Fibroblast of the aortic adventitia (primary cell): Measurements from ENCODE around the gene CD300E. TPM values are rescaled to one million over a fixed set of nuclear protein-coding genes. Genes with fewer than 3 reads are reported as not detected.

Experiments
- DNase-seq: peaks from one replicate; pipeline ENCODE4 v3.0.0-alpha.2; 2010; ENCODE audit warnings: low read depth
- H3K4me3 ChIP-seq: 2 replicates; pipeline ENCODE4 v1.5.1; 2011; ENCODE audit warnings: low read depth, mild to moderate bottlenecking, control low read depth, low read length, moderate library complexity
- total RNA-seq: library from RNA; depleted of rRNA; stranded (reverse); fragments of >200 nt; gene quantifications from 2 replicates; pipeline ENCODE4 v1.2.3, GENCODE V29; 2012; ENCODE audit warnings: low replicate concordance
- TF ChIP-seq, protein P1 (sequence below): IDR thresholded peaks from 2 replicates; pipeline ENCODE4 v1.5.1; 2011; ENCODE audit warnings: mild to moderate bottlenecking, low read length, control low read depth, inconsistent platforms; ENCODE audit not compliant: insufficient read depth

CD300E gene
- total RNA-seq, 1 donor = not detected

DNA sequence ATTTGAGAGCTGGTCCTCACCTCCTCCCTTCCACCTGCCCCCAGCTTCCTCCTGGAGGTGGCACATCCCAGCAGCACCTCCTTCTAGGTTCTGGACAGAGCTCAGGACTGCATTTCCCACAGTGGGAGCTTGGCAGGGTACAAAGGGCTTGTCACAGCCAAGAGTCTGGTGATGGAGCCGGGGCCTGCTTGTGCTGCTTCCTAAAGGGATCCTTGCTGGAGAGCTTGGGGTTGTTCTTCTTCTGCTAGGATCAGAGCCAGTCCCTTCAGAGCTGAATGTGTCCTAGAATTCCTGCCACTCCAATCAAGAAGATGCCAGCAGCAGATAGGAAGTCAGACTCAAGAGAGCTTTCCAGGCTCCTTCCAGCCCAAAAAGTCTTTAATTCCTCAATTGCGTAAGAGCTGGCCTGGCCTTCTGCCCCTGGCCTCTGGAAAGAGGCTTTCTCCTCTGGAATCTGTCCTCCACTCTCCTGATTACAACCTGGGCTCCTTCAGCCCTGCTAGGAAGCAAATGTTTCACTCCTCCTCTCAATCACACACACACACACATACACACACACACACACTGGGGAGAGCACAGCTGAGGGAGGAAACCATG lies 4.4 kb downstream of the CD300E start:
- H3K4me3 ChIP-seq = no peak overlapping the region
- peak; percentile 15 for DNase-seq
- TF ChIP-seq, protein P1, sequence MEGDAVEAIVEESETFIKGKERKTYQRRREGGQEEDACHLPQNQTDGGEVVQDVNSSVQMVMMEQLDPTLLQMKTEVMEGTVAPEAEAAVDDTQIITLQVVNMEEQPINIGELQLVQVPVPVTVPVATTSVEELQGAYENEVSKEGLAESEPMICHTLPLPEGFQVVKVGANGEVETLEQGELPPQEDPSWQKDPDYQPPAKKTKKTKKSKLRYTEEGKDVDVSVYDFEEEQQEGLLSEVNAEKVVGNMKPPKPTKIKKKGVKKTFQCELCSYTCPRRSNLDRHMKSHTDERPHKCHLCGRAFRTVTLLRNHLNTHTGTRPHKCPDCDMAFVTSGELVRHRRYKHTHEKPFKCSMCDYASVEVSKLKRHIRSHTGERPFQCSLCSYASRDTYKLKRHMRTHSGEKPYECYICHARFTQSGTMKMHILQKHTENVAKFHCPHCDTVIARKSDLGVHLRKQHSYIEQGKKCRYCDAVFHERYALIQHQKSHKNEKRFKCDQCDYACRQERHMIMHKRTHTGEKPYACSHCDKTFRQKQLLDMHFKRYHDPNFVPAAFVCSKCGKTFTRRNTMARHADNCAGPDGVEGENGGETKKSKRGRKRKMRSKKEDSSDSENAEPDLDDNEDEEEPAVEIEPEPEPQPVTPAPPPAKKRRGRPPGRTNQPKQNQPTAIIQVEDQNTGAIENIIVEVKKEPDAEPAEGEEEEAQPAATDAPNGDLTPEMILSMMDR = no peak

DNA sequence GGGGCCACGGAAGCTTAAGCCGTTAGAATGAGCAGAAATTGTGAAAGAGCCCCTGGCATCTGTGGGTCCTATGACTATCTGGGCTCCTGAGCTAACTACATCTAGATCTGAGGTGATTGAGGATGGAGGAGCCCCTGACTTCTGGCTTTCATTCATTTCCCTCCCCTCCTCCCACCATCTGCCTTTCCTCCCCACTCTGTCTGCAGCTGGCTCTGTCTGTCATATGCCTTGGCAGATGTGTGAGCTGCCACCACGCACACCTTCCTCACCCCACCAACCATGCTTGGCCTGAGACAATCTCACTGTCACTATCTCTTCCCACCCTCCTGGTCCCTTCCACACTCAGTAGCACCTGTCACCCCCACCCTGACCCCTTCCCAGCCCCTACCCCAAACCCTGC lies 5.1 kb downstream of the CD300E start:
- TF ChIP-seq, protein P1 = no peak
- H3K4me3 ChIP-seq = no peak overlapping the region
- no peak for DNase-seq

DNA sequence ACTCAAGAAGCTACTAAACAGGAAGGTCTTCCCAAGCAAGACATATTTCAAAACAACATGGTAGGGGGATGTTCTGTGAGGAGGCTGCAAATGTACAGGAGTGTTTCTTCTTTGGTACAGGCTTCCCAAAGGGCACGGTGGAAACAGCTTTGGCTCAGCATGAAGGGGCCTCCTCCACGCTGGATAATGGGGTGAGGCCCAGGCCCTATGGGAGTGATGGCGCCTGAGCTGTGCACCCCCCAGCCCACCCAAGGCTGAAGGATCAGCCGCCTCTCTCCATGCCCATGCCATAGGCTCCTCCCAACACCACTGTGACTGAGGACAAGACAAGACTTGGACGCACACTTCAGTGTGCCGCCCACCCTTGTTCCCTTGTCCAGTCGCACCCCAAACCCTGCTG lies 6.8 kb downstream of the CD300E start:
- no peak overlapping the region for H3K4me3 ChIP-seq
- TF ChIP-seq, protein P1 = no peak
- no peak for DNase-seq

DNA sequence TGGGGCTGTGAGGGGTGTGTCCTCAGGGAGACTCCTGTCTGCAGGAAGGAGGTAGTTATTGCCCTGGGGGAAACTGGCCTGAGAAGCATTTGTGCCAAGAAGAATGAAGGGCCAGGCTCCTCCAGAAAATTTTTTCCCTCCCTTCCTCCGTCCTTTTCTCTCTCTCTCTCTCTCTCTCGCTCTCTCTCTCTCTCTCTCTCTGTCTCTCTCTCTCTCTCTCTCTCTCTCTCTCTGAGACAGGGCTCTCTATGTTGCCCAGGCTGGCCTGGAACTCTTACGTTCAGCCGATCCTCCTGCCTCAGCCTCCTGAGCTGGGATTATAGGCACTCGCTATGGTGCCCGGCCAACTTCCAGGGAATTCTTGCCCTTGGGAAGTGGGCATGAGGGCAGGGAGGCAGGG lies 11.5 kb downstream of the CD300E start:
- H3K4me3 ChIP-seq = no peak overlapping the region
- DNase-seq = no peak
- TF ChIP-seq, protein P1 = no peak

DNA sequence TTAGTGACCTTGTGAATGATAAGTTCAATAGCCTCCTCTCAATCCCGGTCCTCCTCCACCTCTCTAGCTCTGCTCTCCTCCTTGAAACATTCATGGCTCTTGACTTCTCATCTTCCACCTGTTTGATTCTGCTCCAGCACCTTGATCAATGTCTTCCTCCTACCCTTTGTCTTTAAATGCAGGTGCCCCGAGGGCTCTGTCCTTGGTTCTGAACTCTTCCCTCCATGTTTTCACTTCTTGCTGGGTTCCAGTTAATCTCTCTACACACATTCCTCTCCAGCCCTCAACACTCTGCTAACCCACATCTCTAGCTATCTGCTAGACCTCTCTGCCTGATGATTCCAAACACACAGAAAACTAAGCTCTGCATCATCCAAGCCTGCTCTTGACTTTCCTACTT lies 13.4 kb downstream of the CD300E start:
- H3K4me3 ChIP-seq = no peak overlapping the region
- TF ChIP-seq, protein P1 = no peak
- no peak for DNase-seq

DNA sequence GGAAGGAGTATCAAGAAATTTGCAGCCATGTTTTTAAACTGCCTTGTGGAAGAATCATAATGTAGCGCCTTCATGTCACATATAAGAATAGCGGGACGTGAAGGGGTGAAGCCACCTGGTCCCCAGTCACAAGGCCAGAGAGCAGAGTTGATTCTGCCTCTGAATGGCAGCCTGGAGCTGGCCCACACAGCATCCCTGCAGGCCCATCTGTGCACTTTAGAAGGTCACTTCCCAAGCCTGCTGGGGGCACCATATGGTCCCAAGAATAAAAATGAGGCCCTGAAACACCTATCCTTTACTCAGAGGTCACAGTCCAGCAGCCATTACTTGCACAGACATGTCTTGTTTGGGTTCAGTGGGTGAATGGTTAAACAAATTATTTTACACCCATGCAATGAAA lies 15.0 kb downstream of the CD300E start:
- DNase-seq = no peak
- TF ChIP-seq, protein P1 = no peak
- H3K4me3 ChIP-seq = no peak overlapping the region

DNA sequence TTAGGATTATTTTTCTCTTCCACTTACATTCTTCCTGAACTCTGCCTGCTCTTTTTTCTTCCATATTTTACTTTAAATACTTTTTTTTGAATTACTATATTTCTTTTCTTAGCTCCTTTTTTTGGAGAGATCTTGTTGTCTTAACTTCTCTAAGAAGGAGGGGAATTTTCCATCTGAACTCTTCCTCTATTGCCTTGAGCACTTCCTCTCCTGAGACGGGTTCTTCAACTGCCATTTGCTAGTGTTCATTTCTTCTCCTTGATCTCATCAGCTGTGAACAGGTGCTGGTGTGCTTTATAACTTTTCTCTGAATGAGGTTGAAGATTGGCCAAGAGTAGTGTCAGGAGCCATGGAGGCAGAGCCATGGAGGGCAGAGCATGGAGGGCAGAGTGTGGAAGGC lies 16.3 kb downstream of the CD300E start:
- TF ChIP-seq, protein P1 = no peak
- H3K4me3 ChIP-seq = no peak overlapping the region
- no peak for DNase-seq
